Measurements from ENCODE around the gene JAM3. TPM values are rescaled to one million over a fixed set of nuclear protein-coding genes. Genes with fewer than 3 reads are reported as not detected.

Gene JAM3
- total and polyA plus RNA-seq, 2 of the 8 experiments (the other 6 are each of a cell fraction or from before 2014, with no cell fraction given) = 19.6 to 42.8 TPM

GRCh38 chr11:134159652-134160051 lies 90.8 kb downstream of the JAM3 start:
- H3K27me3 ChIP-seq (replicated peaks in 1 of 4; ENCODE audit: control insufficient read depth in 3 of 4, extremely low read depth in 1 of 4, insufficient read depth in 3 of 4, low read length in 3 of 4) = no peaks in the 10 kb centered on the region; a peak in 1 of 7 replicates
- DNase-seq (ENCODE audit: low read depth in 1 of 2, low spot score in 2 of 2) (peak in 1 of 2 experiments; percentile 31), FAIRE-seq (no peak)
- H2BK120ac ChIP-seq (replicated peaks; ENCODE audit: low read depth, low read length) = no peak overlapping the region
- H3K23ac ChIP-seq (ENCODE audit: insufficient read length) = no peak overlapping the region
- no peak overlapping the region for H3K56ac ChIP-seq (replicated peaks; ENCODE audit: insufficient read length, low read depth, low read length)
- H3K27ac ChIP-seq (ENCODE audit: low read depth, low read length) = no peak overlapping the region
- no peak overlapping the region for H2BK15ac ChIP-seq (ENCODE audit: low read length)
- no peaks in the 10 kb centered on the region for H3K4me1 ChIP-seq (replicated peaks in 1 of 4; ENCODE audit: control insufficient read depth in 3 of 4, insufficient read depth in 4 of 4, low read length in 3 of 4)
- WGBS, 2 experiments (ENCODE audit: extremely low coverage in 1 of 2, insufficient coverage in 1 of 2, insufficient read length in 1 of 2, insufficient replicate concordance in 2 of 2, low coverage in 1 of 2, low lambda C conversion rate in 2 of 2, missing lambda C conversion rate in 1 of 2) = 95% methylated on average over 9 of the region's 9 CpGs; no CpG with 5 or more reads in 1 of the 2 experiments
- H3K9ac ChIP-seq (replicated peaks in 1 of 4; ENCODE audit: extremely low read depth in 1 of 4, low read depth in 3 of 4, low read length in 3 of 4) = no peak overlapping the region
- peaks cover 1% of the 10 kb centered on the region; the same call in 1 of the 2 replicates for H3K79me1 ChIP-seq (ENCODE audit: low read depth, low read length)
- H2BK5ac ChIP-seq (ENCODE audit: low read depth, low read length) = no peak overlapping the region
- H3K14ac ChIP-seq (ENCODE audit: insufficient read length) = no peak overlapping the region
- ChIA-PET POLR2A (ENCODE audit: partially characterized antibody) (interaction anchor here (0.6 kb wide), 1 partner anchor 103 kb away, joined by 3 read pairs; no protein-coding TSS in a partner anchor), CTCF (ENCODE audit: partially characterized antibody) (interaction anchor here (1.1 kb wide), 1 partner anchor 109 kb away, joined by 3 read pairs; no protein-coding TSS in a partner anchor)
- no peak overlapping the region for H2AK5ac ChIP-seq (ENCODE audit: low read depth, low read length)
- no peak overlapping the region for H3K4me3 ChIP-seq (ENCODE audit: extremely low read depth in 1 of 4, insufficient read depth in 2 of 4, low read depth in 3 of 4, low read length in 4 of 4)
- no peaks in the 10 kb centered on the region for H4K20me1 ChIP-seq (replicated peaks in 1 of 2; ENCODE audit: control insufficient read depth in 1 of 2, insufficient read depth in 2 of 2, low read length in 2 of 2)
- no peak overlapping the region for H3K4ac ChIP-seq (replicated peaks; ENCODE audit: insufficient read length, low read depth, low read length)
- H3K18ac ChIP-seq (ENCODE audit: extremely low read depth, low read length) = no peak overlapping the region
- no peak overlapping the region for H2BK20ac ChIP-seq (ENCODE audit: low read length)
- no peak overlapping the region for H4K5ac ChIP-seq (ENCODE audit: insufficient read length, low read depth, low read length)
- no peak overlapping the region for H4K8ac ChIP-seq (ENCODE audit: extremely low read depth, insufficient read depth, low read length)
- peaks cover 40 to 98% (median 79%) of the 10 kb centered on the region in 4 experiments for H3K36me3 ChIP-seq (ENCODE audit: control insufficient read depth in 2 of 4, insufficient read depth in 4 of 4, low read length in 3 of 4)
- no peak overlapping the region for H2BK12ac ChIP-seq (ENCODE audit: low read depth, low read length)
- H3K23me2 ChIP-seq (ENCODE audit: low read depth, low read length) = no peaks in the 10 kb centered on the region
- H4K91ac ChIP-seq (replicated peaks; ENCODE audit: insufficient read length, low read length) = no peak overlapping the region
- H3K79me2 ChIP-seq (ENCODE audit: control insufficient read depth in 1 of 2, insufficient read depth in 2 of 2, low read length in 2 of 2) = no peaks in the 10 kb centered on the region
- H2AFZ ChIP-seq (ENCODE audit: low read length) = no peak overlapping the region
- H3K4me2 ChIP-seq (ENCODE audit: insufficient read depth in 1 of 2, low read depth in 2 of 2, low read length in 2 of 2) = no peak overlapping the region
- peaks cover 33 to 36% of the 10 kb centered on the region in 2 experiments for H3K9me3 ChIP-seq (ENCODE audit: insufficient read depth in 2 of 2, low read depth in 1 of 2, low read length in 1 of 2)
- TF ChIP-seq E2F6 (IDR thresholded peaks at IDR 0.05) (no peak), CHD2 (IDR thresholded peaks at IDR 0.05; ENCODE audit: low read length) (no peak), SUZ12 (IDR thresholded peaks at IDR 0.05; ENCODE audit: low read length) (no peak), GTF2F1 (IDR thresholded peaks at IDR 0.05; ENCODE audit: borderline replicate concordance, low read depth, low read length) (no peak)

Data from H1 (cell line).